Right lobe of liver (tissue), 4 donors: ENCODE measurements around the gene RAB26.

Experiments used
- POLR2A ChIP-seq: fragments of 450-650 bp; IDR thresholded peaks from one replicate; pipeline ENCODE4 v1.6.1; 2017; ENCODE audit warnings: antibody characterized with exemption, mild to moderate bottlenecking
- TF ChIP-seq, protein P1 (sequence below), 4 donors: fragments of 200-600 bp in 3 of 4; fragments of 450-650 bp in 1 of 4; IDR thresholded peaks; one replicate each; pipeline versions ENCODE4 v1.5.1 to v1.8.0; 2016 to 2022; ENCODE audit warnings: antibody characterized with exemption in 4 of 4, mild to moderate bottlenecking in 2 of 4
- donor health status: DM: no; HTN: no; CAD: no.
- donor health status: DM: no; HTN: no; CAD: no.
- donor health status: DM: no; HTN: yes; CAD: no.

DNA sequence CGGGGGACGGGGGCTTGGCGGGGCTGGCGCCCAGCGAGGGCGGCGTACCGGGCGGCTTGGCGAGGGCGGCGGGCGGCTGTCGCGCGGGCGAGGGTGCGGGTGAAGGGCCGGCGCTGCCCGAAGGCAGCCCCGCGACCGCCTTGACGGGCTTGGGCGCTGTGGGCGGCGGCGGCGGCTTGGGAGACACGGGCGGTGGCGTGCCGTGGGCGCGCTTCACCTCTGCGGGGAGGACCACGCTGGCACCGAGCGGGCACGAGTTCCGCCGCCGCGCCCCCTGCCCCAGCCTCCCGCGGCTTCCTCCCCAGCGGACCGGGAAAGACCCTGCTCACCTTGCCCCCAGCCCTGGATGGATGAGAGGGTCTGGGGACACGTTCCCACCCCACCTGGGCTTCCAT is 30.7 kb downstream of the RAB26 start:
- TF ChIP-seq, protein P1, sequence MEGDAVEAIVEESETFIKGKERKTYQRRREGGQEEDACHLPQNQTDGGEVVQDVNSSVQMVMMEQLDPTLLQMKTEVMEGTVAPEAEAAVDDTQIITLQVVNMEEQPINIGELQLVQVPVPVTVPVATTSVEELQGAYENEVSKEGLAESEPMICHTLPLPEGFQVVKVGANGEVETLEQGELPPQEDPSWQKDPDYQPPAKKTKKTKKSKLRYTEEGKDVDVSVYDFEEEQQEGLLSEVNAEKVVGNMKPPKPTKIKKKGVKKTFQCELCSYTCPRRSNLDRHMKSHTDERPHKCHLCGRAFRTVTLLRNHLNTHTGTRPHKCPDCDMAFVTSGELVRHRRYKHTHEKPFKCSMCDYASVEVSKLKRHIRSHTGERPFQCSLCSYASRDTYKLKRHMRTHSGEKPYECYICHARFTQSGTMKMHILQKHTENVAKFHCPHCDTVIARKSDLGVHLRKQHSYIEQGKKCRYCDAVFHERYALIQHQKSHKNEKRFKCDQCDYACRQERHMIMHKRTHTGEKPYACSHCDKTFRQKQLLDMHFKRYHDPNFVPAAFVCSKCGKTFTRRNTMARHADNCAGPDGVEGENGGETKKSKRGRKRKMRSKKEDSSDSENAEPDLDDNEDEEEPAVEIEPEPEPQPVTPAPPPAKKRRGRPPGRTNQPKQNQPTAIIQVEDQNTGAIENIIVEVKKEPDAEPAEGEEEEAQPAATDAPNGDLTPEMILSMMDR (IDR thresholded peaks at IDR 0.05), result no peak
- no peak for TF ChIP-seq POLR2A
